Gastroesophageal sphincter (tissue), 3 donors: Measurements from ENCODE around the gene SUCNR1.

ENCODE experiments used
- EP300 ChIP-seq: sonication (generic); formaldehyde crosslinking; IDR thresholded peaks from one replicate; pipeline ENCODE4 v1.6.1; 2017; ENCODE audit warnings: antibody characterized with exemption, mild to moderate bottlenecking
- POLR2A ChIP-seq, 2 donors: fragments of 450-650 bp; IDR thresholded peaks; one replicate each; pipeline ENCODE4 v1.6.1; 2017; ENCODE audit warnings: antibody characterized with exemption in 2 of 2, mild to moderate bottlenecking in 2 of 2, moderate library complexity in 1 of 2
- POLR2AphosphoS5 ChIP-seq: sonication (generic); formaldehyde crosslinking; IDR thresholded peaks from one replicate; pipeline ENCODE4 v1.6.1; 2017; ENCODE audit warnings: antibody characterized with exemption
- TF ChIP-seq, protein P1 (sequence below), 4 experiments: fragments of 200-600 bp in 2 of 4; fragments of 450-650 bp in 2 of 4; sonication (generic) in 1 of 4; IDR thresholded peaks; one replicate each; pipeline ENCODE4 v1.5.1; 2017 to 2019; ENCODE audit warnings: antibody characterized with exemption in 4 of 4, mild to moderate bottlenecking in 2 of 4, moderate library complexity in 2 of 4

DNA sequence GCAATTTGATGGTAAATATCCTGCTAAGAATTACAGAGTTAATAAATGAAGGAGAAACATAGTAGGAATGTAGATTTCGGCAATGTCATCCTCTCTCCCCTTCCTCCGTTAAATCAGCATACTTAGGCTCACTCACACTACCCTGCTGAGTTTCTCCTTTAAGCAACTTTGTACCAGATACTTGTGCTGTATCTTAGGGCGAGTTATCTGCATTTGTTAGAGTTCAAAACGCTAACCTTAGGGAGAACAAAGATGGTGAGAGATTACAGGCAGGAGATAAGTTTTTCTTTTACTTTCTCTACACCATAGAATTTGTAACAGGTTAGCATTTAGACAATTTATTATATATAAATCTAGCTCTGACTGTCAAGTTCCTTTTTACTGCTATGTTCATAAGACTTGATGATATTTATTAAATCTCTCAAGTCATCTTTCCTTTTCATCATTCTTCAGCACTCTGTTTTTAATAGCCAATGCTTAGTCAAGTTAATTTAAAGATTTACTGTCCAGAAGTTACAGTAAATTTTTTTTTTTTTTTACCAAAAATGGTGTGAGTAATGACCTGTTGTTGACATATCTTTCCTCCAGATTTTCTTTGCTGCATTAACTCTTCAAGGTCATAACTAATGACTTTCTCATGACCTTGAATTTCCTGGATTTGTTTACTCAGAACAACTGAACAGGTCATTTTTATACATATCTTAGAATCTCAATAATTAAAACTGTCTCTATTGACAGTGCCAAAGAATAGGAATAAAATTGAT, 22.2 kb downstream of the SUCNR1 start:
- TF ChIP-seq POLR2A (IDR thresholded peaks at IDR 0.05) (no peak), EP300 (no peak), POLR2AphosphoS5 (no peak)
- TF ChIP-seq, protein P1, sequence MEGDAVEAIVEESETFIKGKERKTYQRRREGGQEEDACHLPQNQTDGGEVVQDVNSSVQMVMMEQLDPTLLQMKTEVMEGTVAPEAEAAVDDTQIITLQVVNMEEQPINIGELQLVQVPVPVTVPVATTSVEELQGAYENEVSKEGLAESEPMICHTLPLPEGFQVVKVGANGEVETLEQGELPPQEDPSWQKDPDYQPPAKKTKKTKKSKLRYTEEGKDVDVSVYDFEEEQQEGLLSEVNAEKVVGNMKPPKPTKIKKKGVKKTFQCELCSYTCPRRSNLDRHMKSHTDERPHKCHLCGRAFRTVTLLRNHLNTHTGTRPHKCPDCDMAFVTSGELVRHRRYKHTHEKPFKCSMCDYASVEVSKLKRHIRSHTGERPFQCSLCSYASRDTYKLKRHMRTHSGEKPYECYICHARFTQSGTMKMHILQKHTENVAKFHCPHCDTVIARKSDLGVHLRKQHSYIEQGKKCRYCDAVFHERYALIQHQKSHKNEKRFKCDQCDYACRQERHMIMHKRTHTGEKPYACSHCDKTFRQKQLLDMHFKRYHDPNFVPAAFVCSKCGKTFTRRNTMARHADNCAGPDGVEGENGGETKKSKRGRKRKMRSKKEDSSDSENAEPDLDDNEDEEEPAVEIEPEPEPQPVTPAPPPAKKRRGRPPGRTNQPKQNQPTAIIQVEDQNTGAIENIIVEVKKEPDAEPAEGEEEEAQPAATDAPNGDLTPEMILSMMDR (IDR thresholded peaks at IDR 0.05): no peak
